ENCODE data around the gene EBF4. TPM values are rescaled to one million over a fixed set of nuclear protein-coding genes. Genes with fewer than 3 reads are reported as not detected.

EBF4 gene
- total RNA-seq, 4 donors from 2014 or later, result 24.2 to 55.8 (median 42.4) TPM

GRCh38 chr20:2699775-2700413 is 7.3 kb downstream of the EBF4 start:
- no peak for TF ChIP-seq CTCF (IDR thresholded peaks at IDR 0.05)
- no peak for TF ChIP-seq POLR2A (IDR thresholded peaks at IDR 0.05)
- no peak overlapping the region for H3K27ac ChIP-seq
- no peak overlapping the region for H3K4me3 ChIP-seq (replicated peaks in 1 of 3)
- H3K9me3 ChIP-seq, result no peaks in the 10 kb centered on the region
- no peak for DNase-seq
- intact Hi-C loops (cut with DNase I), result loop anchor here (10.0 kb wide), 1 partner anchor 295 kb away; no protein-coding TSS in a partner anchor
- no peaks in the 10 kb centered on the region for H3K27me3 ChIP-seq
- WGBS, 2 donors, result 69 to 72% methylated on average over 5 of the region's 5 CpGs
- no peaks in the 10 kb centered on the region for H3K36me3 ChIP-seq
- no peaks in the 10 kb centered on the region for H3K4me1 ChIP-seq

GRCh38 chr20:2700913-2701620 is 8.5 kb downstream of the EBF4 start:
- no peak overlapping the region for H3K4me3 ChIP-seq (replicated peaks in 1 of 3)

GRCh38 chr20:2701671-2702081 is 9.1 kb downstream of the EBF4 start:
- Histone ChIP-seq H3K4me3 (replicated peaks in 1 of 3) (no peak overlapping the region), H3K27ac (no peak overlapping the region), H3K27me3 (no peaks in the 10 kb centered on the region), H3K4me1 (no peaks in the 10 kb centered on the region), H3K9me3 (no peaks in the 10 kb centered on the region), H3K36me3 (no peaks in the 10 kb centered on the region)
- no peak for DNase-seq
- TF ChIP-seq CTCF (IDR thresholded peaks at IDR 0.05), result no peak
- TF ChIP-seq POLR2A (IDR thresholded peaks at IDR 0.05), result no peak
- 69 to 77% methylated on average over 5 of the region's 5 CpGs for WGBS, 2 donors
- intact Hi-C loops (cut with DNase I), result loop anchor here (10.0 kb wide), 1 partner anchor 293 kb away; no protein-coding TSS in a partner anchor

More at GRCh38 chr20:2700913-2701620, 8.5 kb downstream of the EBF4 start:
- WGBS, 2 donors, result 75 to 89% methylated on average over 3 to 6 of the region's 9 CpGs
- DNase-seq, result no peak
- H3K4me1 ChIP-seq, result no peaks in the 10 kb centered on the region
- no peaks in the 10 kb centered on the region for H3K27me3 ChIP-seq
- no peak overlapping the region for H3K27ac ChIP-seq
- H3K9me3 ChIP-seq, result no peaks in the 10 kb centered on the region
- H3K36me3 ChIP-seq, result no peaks in the 10 kb centered on the region
- TF ChIP-seq POLR2A (IDR thresholded peaks at IDR 0.05) (no peak), CTCF (IDR thresholded peaks at IDR 0.05) (no peak)
- intact Hi-C loops (cut with DNase I), result loop anchor here (10.0 kb wide), 1 partner anchor 294 kb away; no protein-coding TSS in a partner anchor

GRCh38 chr20:2703716-2704475 is 11.3 kb downstream of the EBF4 start:
- no peaks in the 10 kb centered on the region for H3K36me3 ChIP-seq
- no peaks in the 10 kb centered on the region for H3K9me3 ChIP-seq
- no peak overlapping the region for H3K27ac ChIP-seq
- no peak for DNase-seq
- H3K27me3 ChIP-seq, result no peaks in the 10 kb centered on the region
- intact Hi-C loops (cut with DNase I), result loop anchor here (10.0 kb wide), 1 partner anchor 291 kb away; no protein-coding TSS in a partner anchor
- TF ChIP-seq POLR2A (IDR thresholded peaks at IDR 0.05), result no peak
- TF ChIP-seq CTCF (IDR thresholded peaks at IDR 0.05), result no peak
- 87 to 91% methylated on average over 8 of the region's 8 CpGs for WGBS, 2 donors
- H3K4me1 ChIP-seq, result no peaks in the 10 kb centered on the region
- H3K4me3 ChIP-seq (replicated peaks in 1 of 3), result no peak overlapping the region
